ENCODE measurements around the gene SLC8A2. TPM values are rescaled to one million over a fixed set of nuclear protein-coding genes. Genes with fewer than 3 reads are reported as not detected.

The SLC8A2 gene
- total RNA-seq, 3 donors from 2014 or later: 0.05 TPM; not detected in 2

GRCh38 chr19:47430041-47430802 lies 41.5 kb downstream of the SLC8A2 start:
- Mint-ChIP-seq H3K27me3 (ENCODE audit: low read depth) (peaks cover 48% of the 10 kb centered on the region), H3K36me3 (ENCODE audit: insufficient read depth) (no peaks in the 10 kb centered on the region), H3K4me1 (ENCODE audit: low read depth) (peaks cover 11% of the 10 kb centered on the region), H3K9me3 (no peaks in the 10 kb centered on the region), H3K4me3 (peak overlapping the region; percentile 38)
- ATAC-seq (peak; percentile 37 to 39), DNase-seq (no peak)

GRCh38 chr19:47429140-47429793 lies 42.4 kb downstream of the SLC8A2 start:
- H3K36me3 Mint-ChIP-seq (ENCODE audit: insufficient read depth): no peaks in the 10 kb centered on the region
- no peak for DNase-seq
- H3K4me1 Mint-ChIP-seq (ENCODE audit: low read depth): peaks cover 10% of the 10 kb centered on the region
- no peak for ATAC-seq
- H3K9me3 Mint-ChIP-seq: no peaks in the 10 kb centered on the region
- H3K4me3 Mint-ChIP-seq: no peak overlapping the region
- peaks cover 55% of the 10 kb centered on the region for H3K27me3 Mint-ChIP-seq (ENCODE audit: low read depth)

GRCh38 chr19:47428177-47428894 lies 43.4 kb downstream of the SLC8A2 start:
- Mint-ChIP-seq H3K4me1 (ENCODE audit: low read depth) (peaks cover 10% of the 10 kb centered on the region), H3K4me3 (no peak overlapping the region), H3K36me3 (ENCODE audit: insufficient read depth) (no peaks in the 10 kb centered on the region), H3K9me3 (no peaks in the 10 kb centered on the region), H3K27me3 (ENCODE audit: low read depth) (peaks cover 62% of the 10 kb centered on the region)
- ATAC-seq (peak; percentile 77 to 83), DNase-seq (peak; percentile 76)

- ATAC-seq: peak; percentile 51 to 55
- H3K36me3 Mint-ChIP-seq (ENCODE audit: insufficient read depth): no peaks in the 10 kb centered on the region
- peak; percentile 62 for DNase-seq
- H3K9me3 Mint-ChIP-seq: no peaks in the 10 kb centered on the region
- peaks cover 13% of the 10 kb centered on the region for H3K4me1 Mint-ChIP-seq (ENCODE audit: low read depth)
- peaks cover 70% of the 10 kb centered on the region for H3K27me3 Mint-ChIP-seq (ENCODE audit: low read depth)
- H3K4me3 Mint-ChIP-seq: no peak overlapping the region
These were observed 44.2 kb downstream of the SLC8A2 start for GRCh38 chr19:47427241-47428176.

- ATAC-seq: no peak
- DNase-seq: no peak
- H3K36me3 Mint-ChIP-seq (ENCODE audit: insufficient read depth): no peaks in the 10 kb centered on the region
- H3K4me1 Mint-ChIP-seq (ENCODE audit: low read depth): peaks cover 27% of the 10 kb centered on the region
- no peak overlapping the region for H3K4me3 Mint-ChIP-seq
- peaks cover 75% of the 10 kb centered on the region for H3K27me3 Mint-ChIP-seq (ENCODE audit: low read depth)
- no peaks in the 10 kb centered on the region for H3K9me3 Mint-ChIP-seq
These were observed 48.4 kb downstream of the SLC8A2 start for GRCh38 chr19:47423203-47423882.

- peaks cover 83% of the 10 kb centered on the region for H3K27me3 Mint-ChIP-seq (ENCODE audit: low read depth)
- H3K36me3 Mint-ChIP-seq (ENCODE audit: insufficient read depth): no peaks in the 10 kb centered on the region
- H3K4me1 Mint-ChIP-seq (ENCODE audit: low read depth): peaks cover 34% of the 10 kb centered on the region
- DNase-seq (no peak), ATAC-seq (no peak)
- no peaks in the 10 kb centered on the region for H3K9me3 Mint-ChIP-seq
- no peak overlapping the region for H3K4me3 Mint-ChIP-seq
These were observed 49.1 kb downstream of the SLC8A2 start for GRCh38 chr19:47422417-47423163.

GRCh38 chr19:47421844-47422395 lies 49.8 kb downstream of the SLC8A2 start:
- Mint-ChIP-seq H3K27me3 (ENCODE audit: low read depth) (peaks cover 85% of the 10 kb centered on the region), H3K4me1 (ENCODE audit: low read depth) (peaks cover 34% of the 10 kb centered on the region), H3K36me3 (ENCODE audit: insufficient read depth) (no peaks in the 10 kb centered on the region), H3K9me3 (no peaks in the 10 kb centered on the region), H3K4me3 (no peak overlapping the region)
- DNase-seq (no peak), ATAC-seq (peak in 1 of 2 donors; percentile 29)

- Mint-ChIP-seq H3K4me1 (ENCODE audit: low read depth) (peaks cover 34% of the 10 kb centered on the region), H3K4me3 (no peak overlapping the region), H3K36me3 (ENCODE audit: insufficient read depth) (no peaks in the 10 kb centered on the region), H3K9me3 (no peaks in the 10 kb centered on the region), H3K27me3 (ENCODE audit: low read depth) (peaks cover 87% of the 10 kb centered on the region)
- no peak for ATAC-seq
- no peak for DNase-seq
These were observed 50.4 kb downstream of the SLC8A2 start for GRCh38 chr19:47421244-47421786.

- Mint-ChIP-seq H3K4me3 (no peak overlapping the region), H3K27me3 (ENCODE audit: low read depth) (peaks cover 84% of the 10 kb centered on the region), H3K36me3 (ENCODE audit: insufficient read depth) (no peaks in the 10 kb centered on the region), H3K4me1 (ENCODE audit: low read depth) (peaks cover 34% of the 10 kb centered on the region), H3K9me3 (no peaks in the 10 kb centered on the region)
- DNase-seq (no peak), ATAC-seq (no peak)
These were observed 51.9 kb downstream of the SLC8A2 start for GRCh38 chr19:47419789-47420188.

- no peak for DNase-seq
- Mint-ChIP-seq H3K27me3 (ENCODE audit: low read depth) (peaks cover 82% of the 10 kb centered on the region), H3K4me1 (ENCODE audit: low read depth) (peaks cover 34% of the 10 kb centered on the region), H3K9me3 (no peaks in the 10 kb centered on the region), H3K4me3 (peak within 1 kb of the TSS; percentile 47), H3K36me3 (ENCODE audit: insufficient read depth) (no peaks in the 10 kb centered on the region)
- peak; percentile 8 to 16 for ATAC-seq
These were observed 52.5 kb downstream of the SLC8A2 start, which contains the start of gene MEIS3 for GRCh38 chr19:47419030-47419783. Gene MEIS3, minus strand, starts transcription at chr19:47419527. Its CDS starts 446 bp downstream, at chr19:47419081.

- H3K9me3 Mint-ChIP-seq: no peaks in the 10 kb centered on the region
- peaks cover 34% of the 10 kb centered on the region for H3K4me1 Mint-ChIP-seq (ENCODE audit: low read depth)
- H3K27me3 Mint-ChIP-seq (ENCODE audit: low read depth): peaks cover 83% of the 10 kb centered on the region
- peak overlapping the region; percentile 47 for H3K4me3 Mint-ChIP-seq
- no peak for ATAC-seq
- H3K36me3 Mint-ChIP-seq (ENCODE audit: insufficient read depth): no peaks in the 10 kb centered on the region
- no peak for DNase-seq
These were observed 53.0 kb downstream of the SLC8A2 start for GRCh38 chr19:47418692-47419029.

All from activated T-cell treated with anti-CD3 and anti-CD28 coated beads, Interleukin-2, amount 50 U/mL, for 4 hours (primary cell).